GM23338 (cell line): ENCODE results near the gene SLC37A1. TPM values are rescaled to one million over a fixed set of nuclear protein-coding genes. Genes with fewer than 3 reads are reported as not detected.

Source experiments
- ATAC-seq: fragments of 200-7000 bp; cut with Tn5 transposase; 3 replicates; pipeline ENCODE4 v1.9.1; 2020
- DNase-seq: peaks from one replicate; pipeline ENCODE4 v3.0.0-alpha.2; 2015; ENCODE audit warnings: low spot score
- H2AFZ ChIP-seq: fragments of 200-600 bp; sonication (generic); 2 replicates; pipeline ENCODE4 v1.8.0; 2016; ENCODE audit warnings: antibody characterized with exemption, mild to moderate bottlenecking, moderate library complexity
- H3F3A ChIP-seq: fragments of 200-600 bp; sonication (generic); replicated peaks from 2 replicates; pipeline ENCODE4 v1.8.0; 2017; ENCODE audit warnings: antibody characterized with exemption, mixed run types, low read depth
- H3K27ac ChIP-seq: fragments of 200-600 bp; sonication (generic); 2 replicates; pipeline ENCODE4 v1.6.1; 2016; ENCODE audit warnings: low read depth
- H3K27me3 ChIP-seq: fragments of 200-600 bp; sonication (generic); 2 replicates; pipeline ENCODE4 v1.8.0; 2016; ENCODE audit warnings: mild to moderate bottlenecking, mixed run types, moderate library complexity; ENCODE audit not compliant: insufficient read depth
- H3K36me3 ChIP-seq: fragments of 200-600 bp; sonication (generic); 2 replicates; pipeline ENCODE4 v1.8.0; 2016; ENCODE audit warnings: mild to moderate bottlenecking; ENCODE audit not compliant: insufficient read depth
- H3K4me1 ChIP-seq: fragments of 200-600 bp; sonication (generic); 2 replicates; pipeline ENCODE4 v1.8.0; 2016; ENCODE audit warnings: mild to moderate bottlenecking, moderate library complexity; ENCODE audit not compliant: insufficient read depth
- H3K4me2 ChIP-seq: fragments of 200-600 bp; sonication (generic); 2 replicates; pipeline ENCODE4 v1.7.1; 2017; ENCODE audit warnings: mixed run types
- H3K4me3 ChIP-seq: fragments of 200-600 bp; sonication (generic); 2 replicates; pipeline ENCODE4 v1.6.1; 2016; ENCODE audit warnings: mixed run types
- H3K79me2 ChIP-seq: fragments of 200-600 bp; sonication (generic); replicated peaks from 2 replicates; pipeline ENCODE4 v1.8.0; 2017; ENCODE audit warnings: mild to moderate bottlenecking; ENCODE audit not compliant: insufficient read depth
- H3K9me2 ChIP-seq: fragments of 200-600 bp; sonication (generic); 2 replicates; pipeline ENCODE4 v1.8.0; 2017; ENCODE audit not compliant: insufficient read depth
- H4K20me1 ChIP-seq: fragments of 200-600 bp; sonication (generic); replicated peaks from 2 replicates; pipeline ENCODE4 v1.8.0; 2017; ENCODE audit warnings: mild to moderate bottlenecking; ENCODE audit not compliant: insufficient read depth
- H3K27ac Mint-ChIP-seq: 2 replicates; pipeline ENCODE4 v1.8.0; 2020; ENCODE audit warnings: inconsistent platforms, mild to moderate bottlenecking, moderate library complexity, mixed read lengths
- H3K27me3 Mint-ChIP-seq: 3 replicates; pipeline ENCODE4 v1.8.0; 2022; ENCODE audit warnings: low read depth, mild to moderate bottlenecking, moderate library complexity, mixed read lengths, inconsistent platforms; ENCODE audit not compliant: insufficient read depth, poor library complexity
- H3K36me3 Mint-ChIP-seq: 3 replicates; pipeline ENCODE4 v1.8.0; 2021; ENCODE audit warnings: low read depth, mild to moderate bottlenecking, inconsistent platforms, moderate library complexity, mixed read lengths
- H3K4me1 Mint-ChIP-seq: 3 replicates; pipeline ENCODE4 v1.8.0; 2020; ENCODE audit warnings: mild to moderate bottlenecking, inconsistent platforms, mixed read lengths
- H3K4me3 Mint-ChIP-seq: 3 replicates; pipeline ENCODE4 v1.8.0; 2021; ENCODE audit warnings: moderate library complexity, mild to moderate bottlenecking, inconsistent platforms, mixed read lengths
- H3K9me3 Mint-ChIP-seq: 3 replicates; pipeline ENCODE4 v1.8.0; 2020; ENCODE audit warnings: moderate library complexity, mild to moderate bottlenecking, inconsistent platforms, mixed read lengths
- CREB1 ChIP-seq: fragments of 250-450 bp; sonication (Bioruptor Pico); IDR thresholded peaks from 2 replicates; pipeline ENCODE4 v1.5.0; 2020; ENCODE audit warnings: low read depth, mild to moderate bottlenecking, moderate library complexity
- CTCF ChIP-seq, 2 experiments: fragments of 200-600 bp in 1 of 2; sonication (generic) in 1 of 2; conservative IDR thresholded peaks; 2 replicates each; pipeline versions ENCODE4 v1.5.1 to v1.6.1; 2016 to 2017; ENCODE audit warnings: antibody characterized with exemption in 2 of 2, low read depth in 2 of 2, mild to moderate bottlenecking in 2 of 2, moderate library complexity in 1 of 2
- EZH2 ChIP-seq: fragments of 200-600 bp; sonication (generic); IDR thresholded peaks from one replicate; pipeline ENCODE4 v1.8.0; 2017; ENCODE audit warnings: antibody characterized with exemption, mild to moderate bottlenecking, low read depth; ENCODE audit not compliant: unreplicated experiment
- EZH2phosphoT487 ChIP-seq: fragments of 200-600 bp; sonication (generic); IDR thresholded peaks from one replicate; pipeline ENCODE4 v1.8.1; 2018; ENCODE audit warnings: antibody characterized with exemption; ENCODE audit not compliant: unreplicated experiment
- JUNB ChIP-seq: IDR thresholded peaks from one replicate; pipeline ENCODE4 v1.6.1; 2016; ENCODE audit warnings: antibody characterized with exemption; ENCODE audit not compliant: unreplicated experiment
- NANOG ChIP-seq: IDR thresholded peaks from 2 replicates; pipeline ENCODE4 v1.6.1; 2016; ENCODE audit warnings: antibody characterized with exemption, borderline replicate concordance
- POLR2AphosphoS5 ChIP-seq: IDR thresholded peaks from 2 replicates; pipeline ENCODE4 v1.6.1; 2016; ENCODE audit warnings: antibody characterized with exemption, low read depth
- REST ChIP-seq: IDR thresholded peaks from one replicate; pipeline ENCODE4 v1.6.1; 2018; ENCODE audit warnings: antibody characterized with exemption; ENCODE audit not compliant: unreplicated experiment
- STAT1 ChIP-seq: IDR thresholded peaks from one replicate; pipeline ENCODE4 v1.6.1; 2016; ENCODE audit warnings: antibody characterized with exemption; ENCODE audit not compliant: unreplicated experiment
- ZNF114 ChIP-seq: fragments of 250-450 bp; sonication (Bioruptor Pico); IDR thresholded peaks from 2 replicates; pipeline ENCODE4 v1.5.0; 2020; ENCODE audit warnings: mild to moderate bottlenecking, moderate library complexity
- ZNF331 ChIP-seq: fragments of 250-450 bp; sonication (Bioruptor Pico); IDR thresholded peaks from 2 replicates; pipeline ENCODE4 v1.5.0; 2020; ENCODE audit warnings: low read depth, mild to moderate bottlenecking, moderate library complexity
- ZNF462 ChIP-seq: fragments of 250-450 bp; sonication (Bioruptor Pico); IDR thresholded peaks from 2 replicates; pipeline ENCODE4 v1.5.0; 2020; ENCODE audit warnings: mild to moderate bottlenecking, moderate library complexity
- polyA plus RNA-seq: library from polyadenylated mRNA; unstranded; fragments of >200 nt; fragmentation: Nextera tagmentation; extraction: Ambion mirVana; gene quantifications from 2 replicates; pipeline ENCODE4 v1.2.1, GENCODE V29; 2016
- total RNA-seq: library from RNA; depleted of rRNA; stranded (reverse); fragments of >200 nt; shearing (Covaris generic); gene quantifications from 2 replicates; pipeline ENCODE4 v1.2.3, GENCODE V29; 2014

SLC37A1 gene
- total and polyA plus RNA-seq, 2 experiments from 2014 or later: 14.0 to 30.3 TPM

GRCh38 chr21:42608446-42608845, 94.8 kb downstream of the SLC37A1 start:
- DNase-seq (no peak), ATAC-seq (no peak)
- Histone ChIP-seq H2AFZ (no peak overlapping the region), H3K4me1 (no peaks in the 10 kb centered on the region), H3F3A (no peaks in the 10 kb centered on the region), H3K36me3 (no peaks in the 10 kb centered on the region), H3K4me2 (no peak overlapping the region), H3K79me2 (no peaks in the 10 kb centered on the region), H3K27ac (no peak overlapping the region), H3K4me3 (no peak overlapping the region), H3K9me2 (peaks cover 10% of the 10 kb centered on the region; the same call in 1 of the 2 replicates), H3K27me3 (no peaks in the 10 kb centered on the region), H4K20me1 (no peaks in the 10 kb centered on the region)
- Mint-ChIP-seq H3K9me3 (peaks cover 40% of the 10 kb centered on the region; the same call in 2 of the 3 replicates), H3K27ac (no peak overlapping the region), H3K27me3 (peaks cover 3% of the 10 kb centered on the region), H3K4me1 (no peaks in the 10 kb centered on the region), H3K4me3 (no peak overlapping the region), H3K36me3 (peaks cover 2% of the 10 kb centered on the region; the same call in 1 of the 3 replicates)
- TF ChIP-seq EZH2 (no peak), ZNF331 (CRISPR knock-in tag) (no peak), STAT1 (no peak), POLR2AphosphoS5 (no peak), ZNF462 (CRISPR knock-in tag) (no peak), NANOG (no peak), REST (no peak), CREB1 (CRISPR knock-in tag) (no peak), EZH2phosphoT487 (no peak), ZNF114 (CRISPR knock-in tag) (no peak), CTCF (conservative IDR thresholded peaks at IDR 0.05; ENCODE audit: low read depth in 2 of 2) (no peak), JUNB (no peak)
